HEK293 (cell line): Measurements from ENCODE around the gene ARHGAP25.

ENCODE experiments used
- CTCF ChIA-PET: fragments of 350-600 bp; formaldehyde crosslinking; extraction: SDS; loops from one replicate; lab custom pipeline; 2021; ENCODE audit warnings: antibody characterized with exemption; lab: Yijun Ruan, JAX
- POLR2A ChIA-PET: fragments of 300-600 bp; formaldehyde crosslinking; extraction: SDS; loops from one replicate; lab custom pipeline; 2020; ENCODE audit warnings: antibody characterized with exemption, inconsistent platforms; lab: Yijun Ruan, JAX
- H3K27ac ChIP-seq: fragments of 200-500 bp; sonication (Bioruptor generic); 2 replicates; pipeline ENCODE4 v1.5.1; 2014; ENCODE audit warnings: low read depth, low read length, control low read depth, inconsistent platforms; ENCODE audit errors: extremely low read depth
- H3K36me3 ChIP-seq, 2 experiments: fragments of 200-500 bp in 1 of 2; sonication (Bioruptor generic) in 1 of 2; 1 replicate in 1 of 2; 2 replicates in 1 of 2; pipeline ENCODE4 v1.5.1; 2014 to 2017; ENCODE audit warnings: inconsistent platforms in 2 of 2, low read length in 2 of 2; ENCODE audit not compliant: control insufficient read depth in 2 of 2, insufficient read depth in 1 of 2
- H3K4me1 ChIP-seq: fragments of 200-500 bp; sonication (Bioruptor generic); 2 replicates; pipeline ENCODE4 v1.5.1; 2014; ENCODE audit warnings: mild to moderate bottlenecking, low read length, inconsistent platforms; ENCODE audit not compliant: control insufficient read depth, insufficient read depth
- H3K4me3 ChIP-seq: 2 replicates; pipeline ENCODE4 v1.5.1; 2011; ENCODE audit warnings: low read depth, mild to moderate bottlenecking, control low read depth, low read length, moderate library complexity
- H3K9me3 ChIP-seq: fragments of 200-500 bp; sonication (Bioruptor generic); 2 replicates; pipeline ENCODE4 v1.5.1; 2014; ENCODE audit warnings: low read depth, low read length, inconsistent platforms; ENCODE audit not compliant: control insufficient read depth, insufficient read depth
- KLF8 ChIP-seq: fragments of 450-650 bp; formaldehyde crosslinking; IDR thresholded peaks from 2 replicates; pipeline ENCODE4 v1.5.1; 2016; ENCODE audit warnings: missing biosample characterization, missing genetic modification characterization
- TRIM28 ChIP-seq: IDR thresholded peaks from 2 replicates; pipeline ENCODE4 v1.6.1; 2011; ENCODE audit warnings: low read length, control low read depth, borderline replicate concordance
- ZBTB17 ChIP-seq: fragments of 450-650 bp; formaldehyde crosslinking; IDR thresholded peaks from 2 replicates; pipeline ENCODE4 v1.5.1; 2016; ENCODE audit warnings: missing biosample characterization, missing genetic modification characterization
- ZFHX2 ChIP-seq: fragments of 450-650 bp; formaldehyde crosslinking; conservative IDR thresholded peaks from 2 replicates; pipeline ENCODE4 v1.5.1; 2016; ENCODE audit warnings: missing biosample characterization, missing genetic modification characterization
- ZIC2 ChIP-seq: fragments of 450-650 bp; formaldehyde crosslinking; IDR thresholded peaks from 2 replicates; pipeline ENCODE4 v1.5.1; 2016; ENCODE audit warnings: missing biosample characterization, missing genetic modification characterization
- ZNF133 ChIP-seq: fragments of 450-650 bp; formaldehyde crosslinking; IDR thresholded peaks from 2 replicates; pipeline ENCODE4 v1.5.1; 2016; ENCODE audit warnings: missing biosample characterization, missing genetic modification characterization
- ZNF155 ChIP-seq: fragments of 450-650 bp; formaldehyde crosslinking; IDR thresholded peaks from 2 replicates; pipeline ENCODE4 v1.5.1; 2016; ENCODE audit warnings: missing biosample characterization, missing genetic modification characterization
- ZNF239 ChIP-seq: fragments of 450-650 bp; formaldehyde crosslinking; IDR thresholded peaks from 2 replicates; pipeline ENCODE4 v1.5.1; 2016; ENCODE audit warnings: missing biosample characterization, missing genetic modification characterization
- ZNF274 ChIP-seq, 2 experiments: fragments of 200-500 bp in 1 of 2; fragments of 450-650 bp in 1 of 2; sonication (Bioruptor generic) in 1 of 2; formaldehyde crosslinking in 1 of 2; IDR thresholded peaks; 2 replicates each; pipeline versions ENCODE4 v1.5.1 to v1.6.1; 2014 to 2016; ENCODE audit warnings: borderline replicate concordance in 1 of 2, inconsistent platforms in 1 of 2, low read length in 1 of 2, missing biosample characterization in 1 of 2, missing genetic modification characterization in 1 of 2
- ZNF37A ChIP-seq: fragments of 450-650 bp; IDR thresholded peaks from 2 replicates; pipeline ENCODE4 v1.5.1; 2018; ENCODE audit warnings: missing biosample characterization, missing genetic modification characterization
- ZNF394 ChIP-seq: fragments of 450-650 bp; formaldehyde crosslinking; IDR thresholded peaks from 2 replicates; pipeline ENCODE4 v1.5.1; 2016; ENCODE audit warnings: missing biosample characterization, missing genetic modification characterization, mild to moderate bottlenecking, moderate library complexity, borderline replicate concordance
- ZNF560 ChIP-seq: fragments of 450-650 bp; formaldehyde crosslinking; IDR thresholded peaks from 2 replicates; pipeline ENCODE4 v1.5.1; 2017; ENCODE audit warnings: missing biosample characterization, missing genetic modification characterization, borderline replicate concordance
- ZNF596 ChIP-seq: fragments of 450-650 bp; IDR thresholded peaks from 2 replicates; pipeline ENCODE4 v1.5.0; 2018; ENCODE audit warnings: missing biosample characterization, mild to moderate bottlenecking, missing genetic modification characterization, moderate library complexity
- ZNF600 ChIP-seq: fragments of 450-650 bp; formaldehyde crosslinking; IDR thresholded peaks from 2 replicates; pipeline ENCODE4 v1.5.1; 2016; ENCODE audit warnings: missing biosample characterization, missing genetic modification characterization
- ZNF626 ChIP-seq: fragments of 450-650 bp; sonication (Bioruptor Pico); formaldehyde crosslinking; IDR thresholded peaks from 2 replicates; pipeline ENCODE4 v1.5.1; 2018; ENCODE audit warnings: missing biosample characterization, missing genetic modification characterization, inconsistent platforms
- ZNF776 ChIP-seq: fragments of 450-650 bp; formaldehyde crosslinking; IDR thresholded peaks from 2 replicates; pipeline ENCODE4 v1.5.0; 2017; ENCODE audit warnings: missing biosample characterization, missing genetic modification characterization, borderline replicate concordance
- ZNF837 ChIP-seq: fragments of 450-650 bp; formaldehyde crosslinking; IDR thresholded peaks from 2 replicates; pipeline ENCODE4 v1.5.1; 2016; ENCODE audit warnings: missing biosample characterization, missing genetic modification characterization
- ZNF843 ChIP-seq: fragments of 450-650 bp; formaldehyde crosslinking; IDR thresholded peaks from 2 replicates; pipeline ENCODE4 v1.5.1; 2016; ENCODE audit warnings: missing biosample characterization, missing genetic modification characterization
- TF ChIP-seq, protein P1 (sequence below): sonication (generic); formaldehyde crosslinking; IDR thresholded peaks from 2 replicates; pipeline ENCODE4 v1.8.1; 2022; ENCODE audit warnings: mild to moderate bottlenecking, moderate library complexity, missing genetic modification reagents
- TF ChIP-seq, protein P2 (sequence below): fragments of 450-650 bp; formaldehyde crosslinking; IDR thresholded peaks from 2 replicates; pipeline ENCODE4 v1.5.1; 2017; ENCODE audit warnings: missing biosample characterization, missing genetic modification characterization
- TF ChIP-seq, protein P3 (sequence below): fragments of 450-650 bp; formaldehyde crosslinking; IDR thresholded peaks from 2 replicates; pipeline ENCODE4 v1.5.1; 2016; ENCODE audit warnings: missing biosample characterization, missing genetic modification characterization

The ARHGAP25 gene

DNA sequence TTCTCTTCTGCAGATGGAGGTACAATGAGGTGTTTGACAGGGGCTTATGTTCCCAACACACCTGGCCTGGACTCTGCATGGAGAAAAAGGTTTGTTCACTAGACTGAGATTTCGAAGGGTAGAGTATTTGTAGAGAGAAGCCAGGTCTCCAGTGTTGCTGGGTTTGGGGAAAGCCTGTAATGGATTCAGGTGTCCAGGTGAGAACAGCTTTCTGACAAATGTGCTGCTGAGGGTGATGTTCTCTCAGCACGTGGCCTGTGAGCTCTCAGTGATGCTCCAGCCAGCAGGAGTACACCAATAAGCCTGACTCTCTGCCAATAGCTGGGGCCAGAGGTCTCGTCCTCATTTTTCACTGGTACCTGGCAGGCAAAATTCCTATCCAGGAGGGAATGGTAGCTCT is 43.8 kb upstream of the ARHGAP25 start:
- no peak overlapping the region for H3K27ac ChIP-seq
- H3K9me3 ChIP-seq, result no peaks in the 10 kb centered on the region
- H3K36me3 ChIP-seq, result no peaks in the 10 kb centered on the region
- ChIA-PET POLR2A (no interaction called here), CTCF (interaction anchor here (1.2 to 1.7 kb wide), 3 partner anchors 19 to 227 kb away, joined by 4 to 10 read pairs (median 7); no protein-coding TSS in a partner anchor)
- H3K4me3 ChIP-seq, result no peak overlapping the region
- H3K4me1 ChIP-seq, result peaks cover 2% of the 10 kb centered on the region; the same call in 1 of the 2 replicates
- TF ChIP-seq ZFHX2 (no peak), ZNF37A (no peak)

DNA sequence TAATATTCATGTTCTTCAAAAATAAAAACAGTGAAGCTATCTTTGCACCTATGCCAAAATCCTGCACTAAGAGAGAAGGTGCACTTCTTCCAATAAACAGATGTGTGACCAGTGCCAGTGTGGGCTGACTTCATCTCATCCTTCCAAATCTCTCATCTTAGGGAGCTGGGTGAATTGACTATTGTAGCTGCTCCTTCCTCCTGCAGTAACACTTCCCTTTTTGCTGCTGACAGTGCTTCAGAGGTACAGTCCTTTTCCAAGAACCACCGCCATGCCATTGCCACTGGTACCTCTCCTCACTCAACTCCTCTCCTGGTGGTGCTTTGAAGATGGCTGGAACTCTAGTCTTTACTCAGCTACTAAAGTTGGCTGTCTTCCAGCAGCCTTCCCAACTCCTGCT is 42.1 kb upstream of the ARHGAP25 start:
- TF ChIP-seq ZNF133 (tag by site-specific recombination) (no peak), ZNF776 (tag by site-specific recombination) (no peak), ZNF837 (tag by site-specific recombination) (no peak), ZNF239 (tag by site-specific recombination) (no peak), ZNF394 (no peak), ZBTB17 (no peak), ZNF596 (tag by site-specific recombination) (no peak)
- TF ChIP-seq, protein P1, sequence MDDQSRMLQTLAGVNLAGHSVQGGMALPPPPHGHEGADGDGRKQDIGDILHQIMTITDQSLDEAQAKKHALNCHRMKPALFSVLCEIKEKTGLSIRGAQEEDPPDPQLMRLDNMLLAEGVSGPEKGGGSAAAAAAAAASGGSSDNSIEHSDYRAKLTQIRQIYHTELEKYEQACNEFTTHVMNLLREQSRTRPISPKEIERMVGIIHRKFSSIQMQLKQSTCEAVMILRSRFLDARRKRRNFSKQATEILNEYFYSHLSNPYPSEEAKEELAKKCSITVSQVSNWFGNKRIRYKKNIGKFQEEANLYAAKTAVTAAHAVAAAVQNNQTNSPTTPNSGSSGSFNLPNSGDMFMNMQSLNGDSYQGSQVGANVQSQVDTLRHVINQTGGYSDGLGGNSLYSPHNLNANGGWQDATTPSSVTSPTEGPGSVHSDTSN (CRISPR knock-in tag), result no peak
- TF ChIP-seq, all 188 proteins: peak for 0
- Histone ChIP-seq H3K9me3 (no peaks in the 10 kb centered on the region), H3K36me3 (no peaks in the 10 kb centered on the region), H3K4me3 (no peak overlapping the region), H3K4me1 (peaks cover 2% of the 10 kb centered on the region; the same call in 1 of the 2 replicates), H3K27ac (no peak overlapping the region)
- CTCF ChIA-PET, result interaction anchor here (0.7 to 1.1 kb wide), 2 partner anchors 10 to 97 kb away, joined by 3 read pairs; no protein-coding TSS in a partner anchor
- POLR2A ChIA-PET, result no interaction called here

DNA sequence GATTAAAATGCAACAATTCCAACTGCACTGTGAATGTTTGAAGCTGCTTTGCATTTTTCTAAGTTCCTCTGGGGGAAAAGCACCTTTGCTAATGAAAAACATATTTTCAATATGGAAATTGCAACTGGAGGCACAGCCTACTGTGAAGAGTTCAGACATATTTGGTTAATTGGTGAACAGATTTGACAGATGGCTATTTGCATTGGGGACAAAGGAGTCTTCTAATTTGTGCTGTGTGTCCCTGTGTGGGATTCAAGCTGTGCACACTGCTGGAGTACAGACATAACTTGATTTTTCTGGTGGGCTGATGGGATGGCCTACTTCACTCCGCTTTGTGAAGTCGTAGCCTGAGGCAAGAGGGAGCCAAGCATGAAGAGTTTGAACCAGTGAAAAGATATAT is 40.7 kb upstream of the ARHGAP25 start:
- CTCF ChIA-PET, result interaction anchor here (1.3 kb wide), 1 partner anchor 15 kb away, joined by 4 read pairs; no protein-coding TSS in a partner anchor
- Histone ChIP-seq H3K9me3 (no peaks in the 10 kb centered on the region), H3K4me1 (peaks cover 2% of the 10 kb centered on the region; the same call in 1 of the 2 replicates), H3K36me3 (no peaks in the 10 kb centered on the region), H3K4me3 (no peak overlapping the region), H3K27ac (no peak overlapping the region)
- POLR2A ChIA-PET, result no interaction called here
- TF ChIP-seq ZIC2 (tag by site-specific recombination), result peak; percentile 49
- TF ChIP-seq, protein P2, sequence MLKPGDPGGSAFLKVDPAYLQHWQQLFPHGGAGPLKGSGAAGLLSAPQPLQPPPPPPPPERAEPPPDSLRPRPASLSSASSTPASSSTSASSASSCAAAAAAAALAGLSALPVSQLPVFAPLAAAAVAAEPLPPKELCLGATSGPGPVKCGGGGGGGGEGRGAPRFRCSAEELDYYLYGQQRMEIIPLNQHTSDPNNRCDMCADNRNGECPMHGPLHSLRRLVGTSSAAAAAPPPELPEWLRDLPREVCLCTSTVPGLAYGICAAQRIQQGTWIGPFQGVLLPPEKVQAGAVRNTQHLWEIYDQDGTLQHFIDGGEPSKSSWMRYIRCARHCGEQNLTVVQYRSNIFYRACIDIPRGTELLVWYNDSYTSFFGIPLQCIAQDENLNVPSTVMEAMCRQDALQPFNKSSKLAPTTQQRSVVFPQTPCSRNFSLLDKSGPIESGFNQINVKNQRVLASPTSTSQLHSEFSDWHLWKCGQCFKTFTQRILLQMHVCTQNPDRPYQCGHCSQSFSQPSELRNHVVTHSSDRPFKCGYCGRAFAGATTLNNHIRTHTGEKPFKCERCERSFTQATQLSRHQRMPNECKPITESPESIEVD (tag by site-specific recombination), result peak; percentile 4; the same call in 1 of the 2 replicates
- no peak for TF ChIP-seq ZNF155 (tag by site-specific recombination)

DNA sequence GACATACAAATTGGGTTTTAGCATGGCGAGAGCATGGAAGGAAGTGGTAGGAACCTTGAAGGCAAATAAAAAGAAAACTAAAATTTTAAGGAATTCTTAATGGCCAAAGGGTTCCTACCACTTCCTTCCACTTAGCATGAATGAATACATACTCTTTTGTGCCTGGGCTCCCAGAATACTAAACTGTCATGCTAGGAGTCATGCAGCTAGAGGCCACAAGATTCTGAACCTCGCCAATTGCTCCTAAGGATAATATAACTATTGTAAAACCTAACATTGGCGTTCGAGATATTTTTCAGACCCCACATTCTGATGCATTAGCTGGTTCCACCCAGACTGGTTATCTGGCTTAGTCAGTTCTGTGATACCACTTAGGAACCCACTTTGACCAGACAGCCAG is 38.6 kb upstream of the ARHGAP25 start:
- Histone ChIP-seq H3K36me3 (no peaks in the 10 kb centered on the region), H3K27ac (no peak overlapping the region), H3K4me3 (no peak overlapping the region), H3K4me1 (peaks cover 2% of the 10 kb centered on the region; the same call in 1 of the 2 replicates), H3K9me3 (no peaks in the 10 kb centered on the region)
- TF ChIP-seq, protein P3, sequence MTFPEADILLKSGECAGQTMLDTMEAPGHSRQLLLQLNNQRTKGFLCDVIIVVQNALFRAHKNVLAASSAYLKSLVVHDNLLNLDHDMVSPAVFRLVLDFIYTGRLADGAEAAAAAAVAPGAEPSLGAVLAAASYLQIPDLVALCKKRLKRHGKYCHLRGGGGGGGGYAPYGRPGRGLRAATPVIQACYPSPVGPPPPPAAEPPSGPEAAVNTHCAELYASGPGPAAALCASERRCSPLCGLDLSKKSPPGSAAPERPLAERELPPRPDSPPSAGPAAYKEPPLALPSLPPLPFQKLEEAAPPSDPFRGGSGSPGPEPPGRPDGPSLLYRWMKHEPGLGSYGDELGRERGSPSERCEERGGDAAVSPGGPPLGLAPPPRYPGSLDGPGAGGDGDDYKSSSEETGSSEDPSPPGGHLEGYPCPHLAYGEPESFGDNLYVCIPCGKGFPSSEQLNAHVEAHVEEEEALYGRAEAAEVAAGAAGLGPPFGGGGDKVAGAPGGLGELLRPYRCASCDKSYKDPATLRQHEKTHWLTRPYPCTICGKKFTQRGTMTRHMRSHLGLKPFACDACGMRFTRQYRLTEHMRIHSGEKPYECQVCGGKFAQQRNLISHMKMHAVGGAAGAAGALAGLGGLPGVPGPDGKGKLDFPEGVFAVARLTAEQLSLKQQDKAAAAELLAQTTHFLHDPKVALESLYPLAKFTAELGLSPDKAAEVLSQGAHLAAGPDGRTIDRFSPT (tag by site-specific recombination), result no peak
- no peak for TF ChIP-seq ZNF274 (IDR thresholded peaks at IDR 0.05; ENCODE audit: low read length)
- TF ChIP-seq ZNF274 (tag by site-specific recombination; IDR thresholded peaks at IDR 0.05; ENCODE audit: borderline replicate concordance), result no peak
- TF ChIP-seq ZNF626 (tag by site-specific recombination), result no peak
- TF ChIP-seq ZNF600, result no peak
- TF ChIP-seq TRIM28, result no peak
- no peak for TF ChIP-seq ZNF843 (tag by site-specific recombination)
- no peak for TF ChIP-seq KLF8 (tag by site-specific recombination)
- no peak for TF ChIP-seq ZNF560 (tag by site-specific recombination)
- CTCF ChIA-PET, result interaction anchor here (1.1 kb wide), 2 partner anchors 13 to 233 kb away, joined by 3 to 4 read pairs; no protein-coding TSS in a partner anchor
- POLR2A ChIA-PET, result no interaction called here
